ENCODE measurements around the gene KCNIP3. TPM values are rescaled to one million over a fixed set of nuclear protein-coding genes. Genes with fewer than 3 reads are reported as not detected.

The KCNIP3 gene
- 1.3 and 2.6 TPM in 2 replicates for total RNA-seq

DNA sequence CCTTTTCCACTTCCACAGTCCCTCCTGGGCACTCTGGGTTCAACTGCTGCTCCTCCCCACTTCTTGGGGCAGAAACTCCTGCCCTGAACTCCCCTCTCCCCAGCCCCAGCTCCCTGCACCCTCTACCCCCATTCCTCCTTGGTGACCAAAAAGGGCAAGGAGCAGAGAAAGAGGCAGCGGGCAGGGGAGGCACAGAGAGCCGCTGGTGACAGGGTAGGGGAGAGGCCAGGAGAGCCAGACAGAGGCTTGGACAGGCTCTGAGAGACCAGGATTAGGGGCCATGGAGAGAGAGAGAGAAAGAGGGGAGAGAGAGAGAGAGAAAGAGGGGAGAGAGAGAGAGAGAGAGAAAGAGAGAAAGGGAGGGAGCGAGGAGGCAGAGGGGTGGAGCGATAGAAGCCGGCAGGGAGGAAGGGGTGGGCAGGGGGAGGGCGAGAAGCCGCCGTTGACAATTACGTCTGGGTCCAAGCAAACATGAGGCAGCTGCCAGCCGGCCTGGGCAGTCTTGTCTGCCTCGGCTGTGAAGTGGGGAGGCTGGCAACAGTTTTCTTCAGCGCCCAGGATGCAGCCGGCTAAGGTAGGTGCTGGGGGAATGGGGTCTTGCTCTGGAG is at the start of gene KCNIP3:
KCNIP3 (plus strand) TSS at position 468 of the 608 bp plus-strand sequence; CDS start at position 560, 92 bp downstream.
- no peak within 1 kb of the TSS for H3K4me3 ChIP-seq (ENCODE audit: low read depth, low read length)
- no peak for TF ChIP-seq CTCF (IDR thresholded peaks at IDR 0.05; ENCODE audit: insufficient read depth, low read depth, low read length)
- no peak for DNase-seq (ENCODE audit: low read depth)

DNA sequence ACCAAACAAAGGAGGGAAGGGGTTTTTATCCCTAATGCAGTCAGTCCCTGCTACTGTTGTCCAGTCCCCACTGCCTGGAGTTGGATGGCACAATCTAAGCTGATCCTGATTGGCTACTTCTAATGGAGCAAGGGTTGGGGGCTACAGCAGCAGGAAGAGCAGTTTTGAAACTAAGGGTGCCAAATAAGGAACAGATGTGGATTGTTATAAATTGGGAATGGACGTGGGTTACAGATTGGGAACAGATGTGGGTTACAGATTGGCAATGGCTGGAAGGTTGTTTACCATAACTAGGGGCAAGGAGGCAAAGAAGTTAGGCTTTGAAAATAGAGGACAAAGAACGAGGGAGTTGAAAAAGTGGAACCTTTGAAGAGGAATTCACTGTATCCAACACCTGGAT is 38.9 kb upstream of the KCNIP3 start:
- DNase-seq (ENCODE audit: low read depth): no peak
- no peak for TF ChIP-seq CTCF (IDR thresholded peaks at IDR 0.05; ENCODE audit: insufficient read depth, low read depth, low read length)
- H3K4me3 ChIP-seq (ENCODE audit: low read depth, low read length): no peak overlapping the region

DNA sequence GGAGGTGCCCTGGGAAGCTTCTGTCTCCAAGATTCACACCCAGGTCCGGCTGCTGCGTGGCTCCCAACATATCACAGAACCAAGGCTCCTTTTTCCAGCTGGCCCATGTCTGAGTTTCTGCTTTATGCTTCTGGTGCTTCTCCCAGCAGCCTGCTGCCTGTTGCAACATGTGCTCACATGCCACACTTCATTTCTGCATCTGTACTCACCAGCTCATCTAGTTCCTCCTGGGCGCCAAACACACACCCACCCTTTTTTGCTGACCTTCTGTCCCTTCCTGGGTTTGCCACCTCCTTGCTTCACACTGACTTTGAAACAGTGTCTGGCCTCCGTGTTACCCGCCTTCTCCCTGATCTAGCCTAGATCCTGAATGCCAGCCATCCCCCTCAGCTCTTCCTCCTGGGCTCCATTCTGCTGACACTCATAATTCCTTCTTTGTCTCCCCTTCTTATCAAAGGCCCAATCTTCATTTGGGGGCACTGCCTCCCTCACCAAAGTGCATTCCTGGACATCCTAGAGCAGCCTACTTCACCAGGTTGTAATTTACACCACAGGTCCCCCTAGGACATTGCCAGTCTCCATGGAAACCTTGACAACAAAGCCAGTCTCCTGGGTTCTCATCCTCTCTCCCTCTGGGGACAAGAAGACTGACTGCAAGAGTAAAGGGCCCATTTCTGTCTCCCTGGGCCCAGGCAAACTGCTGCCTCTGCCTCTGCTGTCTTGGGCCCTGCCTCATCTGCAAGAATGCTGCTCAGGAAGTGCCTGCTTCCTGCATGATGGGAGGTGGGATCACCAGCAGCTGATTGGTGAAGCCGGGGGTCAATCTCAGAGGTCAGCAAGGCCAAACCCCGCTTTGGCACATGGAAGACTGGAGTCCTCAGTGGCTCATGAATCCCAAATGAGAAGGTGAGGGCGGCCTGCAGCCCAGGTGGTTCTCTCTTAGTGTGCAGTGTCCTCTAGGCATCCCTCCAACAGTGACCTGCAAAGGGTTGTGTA is 36.8 kb upstream of the KCNIP3 start:
- DNase-seq (ENCODE audit: low read depth): peak; percentile 10
- no peak for TF ChIP-seq CTCF (IDR thresholded peaks at IDR 0.05; ENCODE audit: insufficient read depth, low read depth, low read length)
- no peak overlapping the region for H3K4me3 ChIP-seq (ENCODE audit: low read depth, low read length)

GRCh38 chr2:95261602-95262001 is 35.5 kb upstream of the KCNIP3 start:
- no peak overlapping the region for H3K4me3 ChIP-seq (ENCODE audit: low read depth, low read length)
- TF ChIP-seq CTCF (IDR thresholded peaks at IDR 0.05; ENCODE audit: insufficient read depth, low read depth, low read length): no peak
- DNase-seq (ENCODE audit: low read depth): no peak

- H3K4me3 ChIP-seq (ENCODE audit: low read depth, low read length): no peak overlapping the region
- TF ChIP-seq CTCF (IDR thresholded peaks at IDR 0.05; ENCODE audit: insufficient read depth, low read depth, low read length): no peak
- DNase-seq (ENCODE audit: low read depth): no peak
Observed at GRCh38 chr2:95262896-95263542, 34.1 kb upstream of the KCNIP3 start.

- no peak for TF ChIP-seq CTCF (IDR thresholded peaks at IDR 0.05; ENCODE audit: insufficient read depth, low read depth, low read length)
Observed at GRCh38 chr2:95264624-95265023, 32.5 kb upstream of the KCNIP3 start.

More at GRCh38 chr2:95264624-95265023, 32.5 kb upstream of the KCNIP3 start:
- no peak for DNase-seq (ENCODE audit: low read depth)
- no peak overlapping the region for H3K4me3 ChIP-seq (ENCODE audit: low read depth, low read length)

Data from fibroblast of villous mesenchyme (primary cell).